Activated T-helper 1 cell treated with anti-CD3 and anti-CD28 coated beads, Interleukin-2, amount 50 U/mL, for 16 hours (primary cell): ENCODE data around the gene GAS6.
"Not testable (repeated sequence)": the region's sequence is repeated elsewhere in the genome, so short reads cannot be mapped to it uniquely, and the experiment has no call there.

Experiments
- DNase-seq, 2 donors: peaks; one replicate each; pipeline ENCODE4 v3.0.0-alpha.2; 2020; ENCODE audit warnings: low read depth in 1 of 2, low spot score in 1 of 2

Gene GAS6

DNA sequence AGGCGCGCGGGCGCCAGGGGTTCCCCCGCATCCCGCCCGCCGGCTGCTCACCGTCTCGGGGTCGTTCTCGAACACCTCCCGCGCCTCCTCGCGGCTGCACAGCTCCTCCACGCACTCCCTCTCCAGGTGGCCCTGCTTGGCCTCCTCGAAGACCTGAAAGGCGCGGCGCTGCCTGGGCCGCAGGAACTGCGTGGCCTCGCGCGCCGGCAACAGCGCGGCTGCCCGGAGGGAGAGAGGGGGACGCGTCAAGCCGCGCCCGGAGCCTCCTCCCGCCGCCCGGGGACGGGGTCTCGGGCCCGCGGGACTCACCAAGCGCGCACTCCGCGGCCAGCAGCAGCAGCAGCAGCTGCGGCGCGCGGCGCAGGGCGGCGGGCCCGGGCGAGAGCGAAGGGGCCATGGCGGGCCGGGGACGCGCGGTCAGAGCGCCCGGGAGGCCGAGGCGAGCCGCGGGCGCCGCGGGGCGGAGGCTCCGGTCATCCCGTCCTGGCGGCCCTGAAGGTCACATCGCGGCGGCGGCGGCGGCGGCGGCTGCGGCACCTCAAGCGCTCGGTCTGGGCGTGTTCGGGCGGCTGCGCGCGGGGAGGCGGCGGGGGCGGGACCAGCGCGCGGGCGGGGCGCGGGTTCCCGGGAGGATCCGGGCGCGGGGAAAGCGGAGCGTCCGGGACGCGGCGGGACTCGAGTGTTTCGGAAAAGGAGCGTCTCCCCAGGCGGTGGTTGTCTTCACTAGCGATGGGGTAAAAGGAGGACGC is at the start of gene GAS6:
TSS of gene GAS6 (minus strand) at position 553 of the 749 bp plus-strand sequence. CDS start at position 397, 156 bp downstream.
- no peak for DNase-seq

DNA sequence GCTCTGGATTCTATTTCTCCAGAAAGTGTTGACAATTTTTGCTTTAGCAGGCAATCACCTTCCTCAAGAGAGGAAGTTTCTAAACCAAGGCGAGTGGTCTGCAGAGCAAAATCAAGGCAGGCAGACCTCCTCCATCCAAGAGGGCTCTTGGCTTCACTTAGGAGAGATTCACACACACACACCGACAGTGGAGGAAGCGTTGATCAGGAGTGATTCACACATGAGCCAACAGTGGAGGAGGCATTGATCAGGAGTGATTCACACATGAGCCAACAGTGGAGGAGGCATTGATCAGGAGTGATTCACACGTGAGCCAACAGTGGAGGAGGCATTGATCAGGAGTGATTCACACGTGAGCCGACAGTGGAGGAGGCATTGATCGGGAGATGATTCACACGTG is 49.5 kb upstream of the GAS6 start:
- not testable (repeated sequence) for DNase-seq

DNA sequence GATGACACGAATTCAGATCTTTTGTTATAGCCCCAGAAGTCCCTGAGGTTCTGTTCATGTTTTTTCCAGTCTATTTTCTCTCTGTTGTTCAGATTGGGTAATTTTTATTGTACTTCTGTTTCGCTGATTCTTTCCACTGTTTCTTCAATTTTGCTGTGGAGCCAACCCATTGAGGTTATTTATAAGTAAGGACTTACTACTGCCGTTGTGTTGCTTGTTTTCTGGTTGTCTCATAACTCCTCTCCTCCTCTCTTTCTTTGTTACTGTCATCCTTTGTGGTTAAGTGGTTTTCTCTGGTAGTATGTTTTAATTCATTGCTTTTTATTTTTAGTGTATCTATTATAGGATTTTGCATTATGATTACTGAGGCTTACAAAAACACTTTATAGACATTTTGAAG is 48.7 kb upstream of the GAS6 start:
- no peak for DNase-seq

DNA sequence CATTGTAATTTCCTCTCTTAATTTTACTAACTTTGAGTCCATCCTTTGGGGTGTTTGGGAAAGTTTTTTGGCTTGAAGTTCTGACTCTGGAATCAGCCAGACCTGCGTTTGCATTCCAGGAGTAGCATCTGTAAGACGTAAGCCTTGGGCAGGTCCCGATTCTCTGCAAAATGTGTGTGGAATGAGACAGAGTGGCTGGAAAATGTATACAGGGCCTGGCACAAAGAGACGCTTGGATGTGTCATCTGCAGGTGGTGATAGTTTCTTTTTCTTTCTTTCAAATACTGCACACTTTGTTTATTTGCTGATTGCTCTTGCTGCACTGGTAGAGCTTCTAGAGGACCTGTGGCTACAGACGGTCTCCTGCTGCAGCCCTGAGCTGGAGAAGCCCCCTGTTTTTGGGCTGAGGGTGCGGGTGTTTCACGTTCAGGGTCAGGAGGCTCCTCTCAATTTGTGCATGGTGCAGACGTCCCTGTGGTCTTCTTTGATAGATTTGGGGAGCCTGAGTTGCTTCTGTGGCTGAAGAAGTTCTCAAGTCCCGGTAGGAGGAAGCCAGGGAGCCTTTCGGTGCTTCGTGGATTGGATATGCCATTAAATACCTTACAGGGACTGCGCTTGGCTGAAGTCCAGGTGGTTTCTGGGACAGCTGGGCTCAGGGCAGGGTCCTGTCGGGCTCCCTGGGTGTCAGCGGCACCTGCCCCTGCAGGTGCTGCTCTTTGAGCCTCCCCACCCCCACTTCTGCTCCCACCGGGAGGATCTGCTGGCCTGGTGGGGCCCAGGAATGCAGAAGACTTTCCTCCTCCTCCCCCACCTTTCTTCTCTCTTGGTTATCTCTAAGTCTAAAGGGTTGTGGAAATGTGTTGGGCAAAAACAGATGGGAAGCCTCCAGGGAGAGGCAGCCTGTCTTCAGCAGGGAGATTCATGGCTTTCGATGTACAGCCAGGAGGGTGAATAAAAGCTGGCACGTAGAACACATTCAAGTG is 44.0 kb upstream of the GAS6 start:
- DNase-seq = no peak

DNA sequence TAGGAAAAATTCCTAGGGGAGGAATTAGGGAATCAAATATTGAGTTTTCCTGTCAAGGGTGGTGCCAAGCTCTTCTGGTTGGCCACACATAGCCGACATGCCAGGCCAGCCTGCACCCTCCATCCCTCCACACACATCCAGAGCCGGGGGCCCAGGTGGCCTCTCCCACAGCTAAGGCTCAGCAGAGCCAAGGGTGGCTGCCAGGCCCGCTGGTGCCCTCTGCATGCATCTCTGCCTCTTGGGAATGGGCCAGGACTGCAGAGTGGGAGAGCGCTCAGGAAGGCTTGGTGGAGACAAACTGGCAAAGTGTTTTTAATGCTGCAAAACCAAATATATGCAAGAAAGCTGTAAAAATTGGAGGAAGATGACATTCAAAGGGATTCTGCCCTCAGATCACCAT is 42.7 kb upstream of the GAS6 start:
- DNase-seq = no peak

DNA sequence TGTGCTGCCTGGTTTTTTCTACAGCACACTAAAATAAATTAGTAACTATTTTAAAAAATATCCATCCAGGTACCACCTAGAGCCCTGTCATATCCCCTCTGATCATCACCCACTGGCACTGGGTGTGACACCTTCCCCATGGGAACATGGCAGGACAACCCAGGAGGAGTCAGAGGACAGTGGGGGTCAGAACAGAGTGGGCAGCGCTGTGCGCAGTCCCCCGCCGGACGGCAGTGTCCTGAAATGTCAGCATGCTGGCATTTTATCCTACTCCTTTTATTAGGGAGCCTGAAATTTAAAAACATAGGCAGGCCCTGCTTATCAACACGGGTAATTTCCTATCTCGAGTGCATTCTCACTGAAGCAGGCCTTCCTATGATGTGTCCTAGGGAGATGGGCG is 42.1 kb upstream of the GAS6 start:
- DNase-seq = no peak

DNA sequence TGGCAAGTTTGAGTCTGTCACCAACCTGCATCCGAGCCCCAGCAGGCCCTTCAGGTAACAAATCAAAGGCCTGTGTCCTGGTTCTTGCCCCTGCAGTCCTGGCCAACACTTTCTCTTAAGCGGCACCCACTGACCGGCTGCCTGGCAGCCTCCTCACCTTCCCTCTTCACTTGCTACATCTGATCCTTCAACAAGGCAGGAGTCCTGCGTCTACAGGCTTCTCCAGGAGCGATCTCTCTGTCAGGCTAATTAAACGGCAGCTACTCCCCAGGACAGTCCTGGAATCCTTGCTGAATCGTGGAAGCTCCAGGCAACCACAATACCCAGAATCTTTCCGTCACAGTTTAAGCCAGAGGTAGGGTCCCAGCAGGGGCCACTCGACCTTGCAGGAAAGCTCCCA is 41.1 kb upstream of the GAS6 start:
- no peak for DNase-seq

DNA sequence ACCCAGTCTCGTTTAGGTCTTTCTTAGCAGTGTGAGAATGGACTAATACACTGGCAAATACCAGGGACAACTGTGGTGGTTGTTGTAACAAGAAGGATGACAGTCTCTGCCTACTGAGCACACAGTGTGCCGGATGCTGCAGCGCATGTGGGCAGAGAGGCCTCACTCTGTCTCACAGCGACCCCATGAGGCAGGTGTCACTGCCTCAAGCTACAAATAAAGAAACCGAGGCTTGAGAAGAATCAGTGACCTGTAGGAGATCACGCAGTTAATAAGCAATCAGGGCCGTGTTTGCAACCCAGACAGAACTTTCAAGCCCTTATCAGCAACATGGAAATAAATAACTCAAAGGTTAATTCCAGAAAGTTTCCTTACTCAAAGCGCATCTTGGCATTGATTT is 40.5 kb upstream of the GAS6 start:
- DNase-seq = no peak

DNA sequence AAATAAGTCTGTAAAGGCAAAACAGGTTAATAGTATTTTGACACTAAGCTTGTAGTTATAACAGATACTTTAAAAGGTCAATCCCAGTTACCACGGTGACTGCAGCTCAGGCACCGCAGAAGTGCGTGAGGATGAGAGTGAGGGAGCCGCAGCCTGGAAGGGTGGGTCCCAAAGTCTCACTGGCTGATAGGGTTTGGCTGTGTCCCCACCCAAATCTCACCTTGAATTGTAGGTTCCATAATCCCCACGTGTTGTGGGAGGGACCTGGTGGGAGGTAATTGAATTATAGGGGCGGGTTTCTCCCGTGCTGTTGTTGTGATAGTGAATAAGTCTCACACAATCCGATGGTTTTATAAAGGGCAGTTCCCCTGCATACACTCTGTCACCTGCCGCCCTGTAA is 40.0 kb upstream of the GAS6 start:
- no peak for DNase-seq

DNA sequence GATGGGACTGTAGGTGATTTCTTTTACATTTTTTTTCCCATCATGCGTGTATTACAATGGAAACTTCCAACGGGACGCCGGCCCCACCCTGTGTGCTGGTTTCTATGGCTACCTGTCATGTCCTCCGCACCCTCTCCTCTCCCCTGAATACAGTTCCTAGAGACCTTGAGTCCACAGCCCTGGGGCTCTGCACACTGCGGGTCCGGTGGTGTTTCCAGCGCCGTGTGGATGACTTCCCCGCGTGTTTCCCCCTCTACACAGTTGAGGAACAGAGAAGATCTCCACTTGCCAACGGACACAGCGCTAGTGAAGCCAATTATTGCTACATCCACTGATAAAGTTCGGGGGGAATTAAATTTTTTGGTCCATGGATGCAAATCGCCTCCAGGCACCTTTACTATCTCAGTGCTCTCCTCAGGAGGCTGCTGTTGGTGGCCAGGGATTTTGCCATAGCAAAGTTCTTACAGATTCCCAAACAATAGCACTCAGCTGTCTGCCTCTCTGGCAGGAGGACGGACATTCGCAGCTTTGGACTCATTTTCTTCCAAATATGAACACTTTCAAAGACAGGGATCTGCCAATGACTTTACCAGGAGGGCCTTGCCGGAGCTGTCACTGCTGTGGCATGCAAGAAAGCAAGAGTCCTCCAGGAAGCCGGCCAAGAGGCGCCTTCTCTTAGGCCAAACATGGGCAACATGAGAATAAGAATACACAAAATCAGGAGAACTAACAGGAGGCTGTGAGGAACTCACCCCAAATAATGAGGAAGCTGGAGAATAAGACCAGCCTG is 39.3 kb upstream of the GAS6 start:
- DNase-seq = no peak

DNA sequence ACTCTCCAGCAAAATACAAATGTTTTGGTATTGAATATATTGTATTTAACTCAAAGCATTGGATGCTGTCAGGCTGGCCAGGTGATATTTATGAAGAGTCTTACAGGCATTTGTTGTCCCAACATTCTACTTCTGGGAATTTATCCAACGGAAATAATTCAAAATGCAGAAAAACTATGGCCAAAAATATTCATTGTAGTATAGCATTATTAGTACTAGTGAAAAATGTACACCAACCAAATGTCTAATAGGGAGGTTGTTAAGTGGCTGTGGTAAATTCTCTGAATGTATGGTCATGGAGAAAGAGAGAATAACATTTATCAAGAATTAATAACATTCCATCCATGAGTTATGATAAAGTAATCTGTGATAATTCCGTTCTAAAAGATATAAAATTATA is 38.6 kb upstream of the GAS6 start:
- no peak for DNase-seq

DNA sequence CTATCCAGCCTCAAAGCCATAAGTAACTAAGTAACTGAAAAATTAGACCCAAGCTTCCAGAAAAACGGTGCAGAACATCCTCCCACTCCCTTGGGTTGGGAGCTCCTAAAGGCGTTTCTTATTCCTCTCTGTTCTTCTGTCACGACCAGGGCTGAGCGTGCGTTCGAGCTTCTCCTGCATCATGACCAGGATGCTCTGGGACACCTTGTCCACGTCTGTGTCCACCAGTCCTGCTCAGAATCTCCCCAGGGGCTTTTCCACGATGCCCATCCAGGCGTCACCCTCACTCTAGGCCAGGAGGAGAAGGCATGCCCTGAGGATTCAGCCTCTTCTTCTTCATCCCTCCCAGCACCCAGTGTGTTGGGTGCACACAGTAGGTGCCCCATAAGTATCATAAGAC is 37.8 kb upstream of the GAS6 start:
- DNase-seq = no peak

DNA sequence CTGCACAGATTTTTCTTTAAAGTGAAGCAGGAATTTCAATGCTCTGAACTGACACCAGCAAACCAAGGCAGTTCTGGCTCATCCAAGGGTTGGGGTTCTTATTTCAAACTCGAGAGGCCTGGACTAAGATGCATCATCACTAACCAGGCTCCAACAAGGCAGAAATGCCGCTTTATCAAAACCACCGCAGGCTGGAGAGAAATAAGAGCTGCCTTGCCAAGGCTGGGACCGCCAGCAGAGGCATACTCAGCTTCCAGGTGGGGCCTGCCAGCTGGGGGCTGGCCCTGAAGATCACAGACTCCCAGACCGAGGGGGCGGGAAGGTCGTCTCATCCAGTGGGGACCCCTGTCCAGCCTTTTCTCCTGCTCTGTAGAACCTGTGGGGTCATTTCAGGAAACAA is 37.4 kb upstream of the GAS6 start:
- DNase-seq = no peak

DNA sequence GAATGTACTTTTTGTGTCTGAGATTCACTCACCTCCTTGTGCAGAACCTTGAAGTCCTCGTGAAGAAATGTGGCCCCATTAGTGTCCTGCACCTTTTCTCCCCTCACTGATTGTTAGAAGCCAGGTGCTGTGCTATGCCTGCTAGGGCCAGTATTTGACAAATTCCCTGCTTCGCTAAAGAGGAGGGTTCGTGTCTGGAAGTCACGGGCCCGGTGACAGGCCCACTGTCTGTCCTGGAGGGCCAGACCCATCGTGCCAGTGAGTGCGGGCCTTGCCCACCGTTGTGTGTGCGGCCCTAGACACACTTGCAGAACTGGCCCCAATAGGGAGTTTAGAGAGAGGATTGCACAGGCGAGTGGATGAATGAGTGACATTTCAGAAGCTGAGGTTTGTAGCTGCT is 36.8 kb upstream of the GAS6 start:
- no peak for DNase-seq

DNA sequence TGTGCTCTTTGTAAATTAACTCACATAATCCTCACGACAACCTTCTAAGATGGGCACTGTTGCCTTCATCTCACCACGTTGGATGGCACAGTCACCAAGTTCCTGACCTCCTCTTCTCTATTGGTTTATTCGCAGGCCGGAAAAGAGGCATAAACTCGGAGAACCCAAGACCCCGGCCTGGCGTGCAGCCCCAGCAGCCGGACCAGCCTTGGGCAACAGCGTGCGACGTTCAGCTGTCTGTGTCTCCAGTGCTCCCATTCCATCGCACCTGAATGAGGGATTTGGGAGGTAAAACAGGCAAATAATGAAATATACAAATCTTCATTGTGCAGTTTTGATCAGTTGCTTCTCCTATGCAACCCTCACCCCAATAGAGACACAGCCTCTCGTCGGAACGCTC is 34.5 kb upstream of the GAS6 start:
- no peak for DNase-seq

DNA sequence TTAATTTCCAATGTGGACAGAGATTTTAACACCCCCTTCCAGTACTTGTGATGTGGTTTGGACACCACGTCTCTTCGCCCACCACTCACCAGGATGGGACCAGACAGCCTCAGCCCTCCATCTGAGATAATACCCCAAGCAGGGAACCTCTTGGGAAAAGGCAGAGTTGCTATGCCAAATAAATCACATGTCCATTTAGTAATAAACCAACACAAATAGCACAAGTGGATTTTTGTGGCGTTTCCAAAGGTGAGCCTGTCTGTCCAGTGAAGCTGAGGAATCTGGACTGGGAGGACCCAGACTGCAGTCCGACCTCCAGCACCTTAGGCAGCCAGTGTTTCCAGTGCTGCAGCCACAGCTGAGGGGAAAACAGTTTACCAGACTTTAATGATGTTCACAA is 34.1 kb upstream of the GAS6 start:
- DNase-seq = no peak

DNA sequence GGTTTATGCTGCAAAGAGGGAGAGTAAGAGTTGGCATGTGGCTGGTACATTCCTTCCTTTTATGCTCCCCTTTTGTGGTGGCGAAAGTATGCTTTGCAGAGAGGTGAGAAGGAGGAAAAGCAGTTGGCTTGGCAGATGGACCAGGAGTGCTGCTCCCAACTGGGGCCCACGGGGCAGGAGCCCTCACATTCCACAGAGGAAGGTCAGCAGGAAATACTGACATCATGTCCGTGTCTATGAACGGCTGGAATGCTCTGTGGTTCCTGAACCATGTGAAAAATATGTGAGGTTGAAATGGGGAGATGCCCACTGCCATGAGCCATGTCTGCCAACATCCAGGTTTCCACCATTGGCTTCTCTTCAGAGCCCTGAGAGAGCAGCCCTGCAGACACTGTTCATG is 33.3 kb upstream of the GAS6 start:
- no peak for DNase-seq

DNA sequence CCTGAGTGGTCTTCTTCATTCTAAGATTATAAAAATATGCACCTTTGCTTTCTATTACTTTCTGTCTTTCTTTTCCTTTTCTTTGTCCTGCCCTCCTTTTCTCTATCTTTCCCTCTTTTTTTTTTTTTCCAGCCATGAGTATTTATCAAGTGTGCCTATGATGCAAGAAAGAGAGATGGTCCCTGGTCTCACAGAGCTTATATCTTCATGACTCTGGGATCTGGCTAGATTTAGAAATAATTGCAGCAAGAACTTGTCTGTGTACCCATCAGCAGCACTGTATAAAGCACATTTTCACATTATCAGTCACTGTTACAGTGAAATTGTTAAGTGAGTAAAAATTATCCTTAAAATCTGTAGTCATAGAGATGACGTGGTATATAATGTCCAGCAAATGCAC is 31.6 kb upstream of the GAS6 start:
- no peak for DNase-seq

DNA sequence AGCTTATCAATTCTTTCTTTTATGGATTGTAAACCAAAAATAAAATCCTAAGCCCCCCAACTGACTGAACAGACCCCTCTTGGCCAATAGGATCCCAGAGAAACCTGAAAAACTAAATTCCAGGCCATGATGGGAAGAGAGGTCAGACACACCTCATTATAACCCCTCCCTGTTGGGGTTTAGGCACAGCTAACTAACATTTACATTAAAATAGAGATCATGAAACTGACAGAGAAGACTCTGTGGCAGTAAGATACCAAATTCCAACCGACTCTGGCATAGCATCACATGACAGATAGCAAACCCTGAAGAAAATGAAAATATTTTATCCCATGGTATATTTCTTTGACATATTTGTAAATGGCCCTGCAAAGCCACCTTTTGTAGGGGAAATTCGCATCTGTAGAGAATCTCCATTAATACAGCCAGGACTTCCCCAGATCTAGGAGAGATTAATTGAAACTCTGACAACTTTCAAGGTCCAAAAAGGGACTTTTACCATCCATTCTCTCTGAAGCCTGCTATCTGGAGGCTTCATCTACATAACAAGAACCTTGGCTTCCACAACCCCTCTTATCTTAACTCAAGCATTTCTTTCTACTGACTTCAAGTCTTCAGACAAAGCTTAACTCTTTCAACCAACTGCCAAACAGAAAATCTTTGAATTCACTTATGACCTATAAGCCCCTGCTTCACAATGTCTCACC is 27.1 kb upstream of the GAS6 start:
- DNase-seq = no peak

DNA sequence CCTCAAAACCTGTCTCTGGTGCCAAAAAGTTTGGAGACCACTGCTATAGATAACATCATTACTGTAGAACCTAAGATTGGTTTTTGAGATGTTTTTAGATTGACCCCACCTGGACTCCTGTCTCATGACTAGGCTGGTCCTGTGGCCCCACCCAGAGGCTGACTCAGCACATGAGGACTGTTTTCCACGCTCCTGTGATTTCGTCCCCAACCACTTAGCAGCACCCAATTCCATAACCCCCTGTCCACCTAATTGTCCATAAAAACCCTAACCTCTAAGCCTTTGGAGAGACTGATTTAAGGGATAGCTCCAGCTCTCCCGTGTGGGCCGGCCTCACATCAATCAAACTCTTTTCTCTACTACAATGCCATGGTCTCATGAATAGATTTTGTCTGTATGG is 25.6 kb upstream of the GAS6 start:
- DNase-seq = no peak
